Hepatocyte (in vitro differentiated cells): ENCODE measurements around the gene DDX41. TPM values are rescaled to one million over a fixed set of nuclear protein-coding genes. Genes with fewer than 3 reads are reported as not detected.

Experiments
- DNase-seq: peaks from one replicate; pipeline ENCODE4 v3.0.0-alpha.2; 2016; ENCODE audit warnings: low spot score
- H2AFZ ChIP-seq: fragments of 200-600 bp; sonication (generic); 2 replicates; pipeline ENCODE4 v1.6.0; 2016; ENCODE audit warnings: antibody characterized with exemption, mild to moderate bottlenecking
- H3K27ac ChIP-seq: fragments of 200-600 bp; sonication (generic); 2 replicates; pipeline ENCODE4 v1.5.1; 2016; ENCODE audit warnings: mild to moderate bottlenecking
- H3K27me3 ChIP-seq: fragments of 200-600 bp; sonication (generic); 2 replicates; pipeline ENCODE4 v1.6.1; 2016
- H3K36me3 ChIP-seq: fragments of 200-600 bp; sonication (generic); replicated peaks from 2 replicates; pipeline ENCODE4 v1.5.1; 2016; ENCODE audit warnings: low read depth; ENCODE audit not compliant: insufficient read depth
- H3K4me1 ChIP-seq: fragments of 200-600 bp; sonication (generic); 2 replicates; pipeline ENCODE4 v1.5.1; 2016; ENCODE audit warnings: mild to moderate bottlenecking, moderate library complexity; ENCODE audit not compliant: insufficient read depth
- H3K4me2 ChIP-seq: fragments of 200-600 bp; sonication (generic); 2 replicates; pipeline ENCODE4 v1.6.0; 2016
- H3K4me3 ChIP-seq: fragments of 200-600 bp; sonication (generic); 2 replicates; pipeline ENCODE4 v1.5.1; 2016; ENCODE audit warnings: mild to moderate bottlenecking
- H3K79me2 ChIP-seq: fragments of 200-600 bp; sonication (generic); 2 replicates; pipeline ENCODE4 v1.6.0; 2017; ENCODE audit warnings: mild to moderate bottlenecking
- H3K9me2 ChIP-seq: fragments of 200-600 bp; sonication (generic); replicated peaks from 2 replicates; pipeline ENCODE4 v1.6.0; 2017; ENCODE audit warnings: mild to moderate bottlenecking; ENCODE audit not compliant: insufficient read depth
- H3K9me3 ChIP-seq: fragments of 200-600 bp; sonication (generic); 2 replicates; pipeline ENCODE4 v1.5.1; 2016; ENCODE audit warnings: low read depth, mild to moderate bottlenecking
- H4K20me1 ChIP-seq: fragments of 200-600 bp; sonication (generic); 2 replicates; pipeline ENCODE4 v1.6.0; 2016; ENCODE audit warnings: mild to moderate bottlenecking; ENCODE audit not compliant: insufficient read depth, poor library complexity, severe bottlenecking
- EZH2 ChIP-seq: fragments of 200-600 bp; sonication (generic); IDR thresholded peaks from 2 replicates; pipeline ENCODE4 v1.6.1; 2016; ENCODE audit warnings: antibody characterized with exemption, mild to moderate bottlenecking, borderline replicate concordance
- EZH2phosphoT487 ChIP-seq: fragments of 200-600 bp; sonication (generic); IDR thresholded peaks from one replicate; pipeline ENCODE4 v1.6.1; 2018; ENCODE audit warnings: antibody characterized with exemption, mild to moderate bottlenecking, low read depth, moderate library complexity; ENCODE audit not compliant: unreplicated experiment, severe bottlenecking
- WGBS: methylation state at CpG from one replicate; pipeline ENCODE4 v1.1.6; 2016; ENCODE audit warnings: low lambda C conversion rate; ENCODE audit errors: missing lambda C conversion rate; 5-methylcytosine and 5-hydroxymethylcytosine counted together
- polyA plus RNA-seq: library from polyadenylated mRNA; unstranded; fragments of >200 nt; fragmentation: Nextera tagmentation; extraction: Ambion mirVana; gene quantifications from 2 replicates; pipeline ENCODE4 v1.2.1, GENCODE V29; 2016
- total RNA-seq: library from RNA; depleted of rRNA; stranded (reverse); fragments of >200 nt; gene quantifications from 2 replicates; pipeline ENCODE4 v1.2.3, GENCODE V29; 2014
- TF ChIP-seq, protein P1 (sequence below): fragments of 200-600 bp; sonication (generic); IDR thresholded peaks from 2 replicates; pipeline ENCODE4 v1.5.1; 2016; ENCODE audit warnings: antibody characterized with exemption, mild to moderate bottlenecking; ENCODE audit not compliant: poor library complexity

The DDX41 gene
- total and polyA plus RNA-seq, 2 experiments from 2014 or later: 45.0 to 50.7 TPM

DNA sequence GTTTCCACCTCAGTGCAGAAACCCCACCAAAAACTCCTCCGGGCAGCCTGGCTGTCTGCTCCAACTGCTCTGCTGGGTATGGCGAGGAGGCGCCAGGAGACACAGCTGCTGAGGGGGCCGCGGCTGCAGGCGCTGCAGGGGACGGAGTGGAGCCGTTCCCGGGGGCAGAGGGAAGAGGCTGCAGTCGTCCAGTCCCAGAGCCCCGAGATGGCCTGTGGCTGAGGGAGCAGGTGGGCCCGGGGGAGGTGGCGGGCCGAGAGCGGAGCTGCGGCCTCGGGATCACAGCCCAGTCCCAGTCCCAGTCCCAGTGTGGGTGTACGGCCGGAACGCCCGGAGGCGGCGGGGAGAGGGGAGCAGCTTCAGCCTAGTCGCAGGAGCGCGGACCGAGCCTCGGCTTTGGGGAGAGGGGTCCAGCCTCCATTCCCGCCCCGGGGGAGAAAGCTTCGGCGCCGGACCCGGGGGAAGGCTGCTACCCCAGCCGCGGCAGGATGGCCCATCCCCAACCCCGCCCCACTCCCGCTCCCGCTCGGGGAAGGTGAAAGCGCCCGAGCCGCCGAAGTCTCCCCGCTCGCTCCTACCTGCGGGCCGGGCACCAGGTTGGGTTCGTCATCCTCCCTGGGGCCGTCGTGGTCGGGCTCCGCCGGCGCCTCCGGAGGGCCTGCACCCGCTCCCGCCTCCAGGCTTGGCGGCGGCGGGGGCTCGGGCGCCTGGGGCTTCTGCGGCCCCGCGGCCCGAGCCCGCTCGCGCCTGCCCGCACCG, 37.1 kb upstream of the DDX41 start:
- peaks cover 5% of the 10 kb centered on the region for H3K36me3 ChIP-seq
- H3K4me2 ChIP-seq: peak overlapping the region; percentile 95
- no peaks in the 10 kb centered on the region for H3K9me2 ChIP-seq
- H3K79me2 ChIP-seq: peaks cover 56% of the 10 kb centered on the region
- DNase-seq: peak; percentile 50
- TF ChIP-seq EZH2 (no peak), EZH2phosphoT487 (no peak)
- TF ChIP-seq, protein P1, sequence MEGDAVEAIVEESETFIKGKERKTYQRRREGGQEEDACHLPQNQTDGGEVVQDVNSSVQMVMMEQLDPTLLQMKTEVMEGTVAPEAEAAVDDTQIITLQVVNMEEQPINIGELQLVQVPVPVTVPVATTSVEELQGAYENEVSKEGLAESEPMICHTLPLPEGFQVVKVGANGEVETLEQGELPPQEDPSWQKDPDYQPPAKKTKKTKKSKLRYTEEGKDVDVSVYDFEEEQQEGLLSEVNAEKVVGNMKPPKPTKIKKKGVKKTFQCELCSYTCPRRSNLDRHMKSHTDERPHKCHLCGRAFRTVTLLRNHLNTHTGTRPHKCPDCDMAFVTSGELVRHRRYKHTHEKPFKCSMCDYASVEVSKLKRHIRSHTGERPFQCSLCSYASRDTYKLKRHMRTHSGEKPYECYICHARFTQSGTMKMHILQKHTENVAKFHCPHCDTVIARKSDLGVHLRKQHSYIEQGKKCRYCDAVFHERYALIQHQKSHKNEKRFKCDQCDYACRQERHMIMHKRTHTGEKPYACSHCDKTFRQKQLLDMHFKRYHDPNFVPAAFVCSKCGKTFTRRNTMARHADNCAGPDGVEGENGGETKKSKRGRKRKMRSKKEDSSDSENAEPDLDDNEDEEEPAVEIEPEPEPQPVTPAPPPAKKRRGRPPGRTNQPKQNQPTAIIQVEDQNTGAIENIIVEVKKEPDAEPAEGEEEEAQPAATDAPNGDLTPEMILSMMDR: no peak
- H4K20me1 ChIP-seq: peaks cover 33% of the 10 kb centered on the region
- H3K4me1 ChIP-seq: peaks cover 25% of the 10 kb centered on the region
- peak overlapping the region; percentile 68 for H2AFZ ChIP-seq
- peak overlapping the region; percentile 96 for H3K4me3 ChIP-seq
- H3K27ac ChIP-seq: peak overlapping the region; percentile 78
- H3K27me3 ChIP-seq: no peaks in the 10 kb centered on the region
- 3% methylated on average over 14 of the region's 72 CpGs for whole genome bisulfite sequencing
- H3K9me3 ChIP-seq: no peaks in the 10 kb centered on the region

DNA sequence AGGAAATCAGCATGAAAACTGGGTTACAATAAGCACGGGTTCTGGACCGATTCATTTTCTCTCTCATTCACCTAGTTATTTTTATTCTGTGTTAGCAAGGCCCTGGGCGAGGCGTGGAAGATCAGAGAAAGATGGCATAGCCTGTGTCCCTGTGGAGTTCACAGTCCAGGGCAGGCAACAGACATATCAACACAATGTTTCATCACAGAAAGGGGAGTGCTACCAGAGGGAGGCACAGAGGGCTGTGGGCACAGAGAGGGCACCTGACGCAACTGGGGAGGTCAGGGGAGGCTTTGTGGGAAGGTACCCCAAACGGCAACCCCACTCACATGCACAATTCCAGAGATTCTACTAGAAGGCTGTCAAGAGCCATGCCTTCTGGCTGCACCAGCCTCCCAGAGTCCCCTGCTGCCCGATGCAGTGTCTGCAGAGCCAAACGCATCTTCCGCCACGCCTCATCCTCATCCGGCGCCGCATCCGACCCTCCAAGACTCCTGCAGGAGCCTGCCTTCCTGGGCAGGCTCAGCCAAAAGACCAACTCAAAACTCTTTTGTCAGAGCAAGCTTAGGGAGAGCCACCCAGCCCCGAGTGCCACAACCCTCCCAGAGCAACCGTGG, 36.2 kb upstream of the DDX41 start:
- Histone ChIP-seq H3K79me2 (peaks cover 65% of the 10 kb centered on the region), H3K9me3 (no peaks in the 10 kb centered on the region), H3K36me3 (peaks cover 5% of the 10 kb centered on the region), H3K4me3 (peak overlapping the region; percentile 96), H2AFZ (no peak overlapping the region), H3K4me2 (peak overlapping the region; percentile 95), H3K27ac (peak overlapping the region; percentile 78), H3K27me3 (no peaks in the 10 kb centered on the region), H3K4me1 (peaks cover 29% of the 10 kb centered on the region), H4K20me1 (peaks cover 41% of the 10 kb centered on the region), H3K9me2 (no peaks in the 10 kb centered on the region)
- DNase-seq: no peak
- TF ChIP-seq EZH2: no peak
- TF ChIP-seq EZH2phosphoT487: no peak
- TF ChIP-seq, protein P1: no peak
- 54% methylated on average over 14 of the region's 16 CpGs for WGBS

DNA sequence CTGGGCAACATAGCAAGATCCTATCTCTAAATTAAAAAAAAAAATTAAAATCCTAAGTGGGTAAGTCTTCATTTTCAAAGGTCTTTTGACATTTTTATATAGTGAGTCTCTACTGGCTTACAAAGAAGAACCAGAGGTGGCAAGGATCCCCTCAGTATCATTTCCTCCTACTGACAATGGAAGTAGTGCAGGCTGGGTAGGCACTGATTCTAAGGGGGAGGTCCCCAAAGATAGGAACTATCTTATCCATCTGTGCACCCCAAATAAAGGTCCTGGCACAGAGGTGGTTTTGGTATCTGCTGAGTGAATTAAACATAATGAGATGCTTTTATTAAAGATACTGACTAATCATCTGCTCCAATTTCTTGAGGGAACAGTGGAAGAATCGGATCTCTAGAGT, 33.4 kb upstream of the DDX41 start:
- DNase-seq: no peak
- Histone ChIP-seq H3K4me3 (no peak overlapping the region), H3K79me2 (peaks cover 81% of the 10 kb centered on the region), H3K36me3 (peaks cover 5% of the 10 kb centered on the region), H3K9me2 (no peaks in the 10 kb centered on the region), H3K4me2 (no peak overlapping the region), H3K27ac (no peak overlapping the region), H2AFZ (no peak overlapping the region), H4K20me1 (peaks cover 54% of the 10 kb centered on the region), H3K27me3 (no peaks in the 10 kb centered on the region), H3K9me3 (no peaks in the 10 kb centered on the region), H3K4me1 (peaks cover 33% of the 10 kb centered on the region)
- WGBS: 92% methylated on average over 1 of the region's 1 CpG
- no peak for TF ChIP-seq EZH2phosphoT487
- TF ChIP-seq, protein P1: no peak
- TF ChIP-seq EZH2: no peak
